ENCODE results near the gene AMPH. TPM values are rescaled to one million over a fixed set of nuclear protein-coding genes. Genes with fewer than 3 reads are reported as not detected.
"Not testable (repeated sequence)": the region's sequence is repeated elsewhere in the genome, so short reads cannot be mapped to it uniquely, and the experiment has no call there.

Gene AMPH
- polyA plus RNA-seq, 3 donors from 2014 or later = 0.06 to 0.45 TPM; not detected in 1

GRCh38 chr7:38585572-38586354 lies 45.4 kb downstream of the AMPH start:
- Mint-ChIP-seq H3K27ac (no peak overlapping the region), H3K36me3 (no peaks in the 10 kb centered on the region), H3K27me3 (ENCODE audit: low read depth in 3 of 3) (peaks cover 6 to 13% (median 8%) of the 10 kb centered on the region in 3 donors), H3K4me3 (no peak overlapping the region), H3K9me3 (peaks cover 0 to 2% (median 0%) of the 10 kb centered on the region in 6 donors), H3K4me1 (no peaks in the 10 kb centered on the region)
- DNase-seq = no peak

- DNase-seq = no peak
- H3K4me3 Mint-ChIP-seq = no peak overlapping the region
- no peaks in the 10 kb centered on the region for H3K36me3 Mint-ChIP-seq
- H3K4me1 Mint-ChIP-seq = no peaks in the 10 kb centered on the region
- H3K9me3 Mint-ChIP-seq = no peaks in the 10 kb centered on the region
- H3K27ac Mint-ChIP-seq = no peak overlapping the region
- H3K27me3 Mint-ChIP-seq (ENCODE audit: low read depth in 3 of 3) = peaks cover 3 to 9% (median 8%) of the 10 kb centered on the region in 3 donors
These were observed 46.5 kb downstream of the AMPH start for GRCh38 chr7:38584443-38585210.

- DNase-seq = no peak
- Mint-ChIP-seq H3K36me3 (peaks cover 0 to 3% (median 2%) of the 10 kb centered on the region in 3 donors), H3K9me3 (peaks cover 0 to 4% (median 0%) of the 10 kb centered on the region in 6 donors), H3K4me1 (no peaks in the 10 kb centered on the region), H3K27me3 (ENCODE audit: low read depth in 3 of 3) (peaks cover 4 to 11% (median 4%) of the 10 kb centered on the region in 3 donors), H3K4me3 (no peak overlapping the region), H3K27ac (no peak overlapping the region)
These were observed 50.7 kb downstream of the AMPH start for GRCh38 chr7:38580485-38580884.

- H3K27ac Mint-ChIP-seq = no peak overlapping the region
- no peak for DNase-seq
- peaks cover 0 to 4% (median 3%) of the 10 kb centered on the region in 3 donors for H3K36me3 Mint-ChIP-seq
- H3K4me1 Mint-ChIP-seq = peaks cover 0 to 9% of the 10 kb centered on the region in 2 donors
- no peak overlapping the region for H3K4me3 Mint-ChIP-seq
- peaks cover 1 to 2% (median 2%) of the 10 kb centered on the region in 3 donors for H3K27me3 Mint-ChIP-seq (ENCODE audit: low read depth in 3 of 3)
- H3K9me3 Mint-ChIP-seq = peaks cover 0 to 6% (median 0%) of the 10 kb centered on the region in 6 donors
These were observed 57.1 kb downstream of the AMPH start for GRCh38 chr7:38574086-38574485.

GRCh38 chr7:38571620-38572019 lies 59.6 kb downstream of the AMPH start:
- not testable (repeated sequence) for H3K9me3 Mint-ChIP-seq; H3K27ac Mint-ChIP-seq; H3K36me3 Mint-ChIP-seq; DNase-seq; H3K4me3 Mint-ChIP-seq; H3K27me3 Mint-ChIP-seq (ENCODE audit: low read depth in 3 of 3); H3K4me1 Mint-ChIP-seq

- Mint-ChIP-seq H3K4me1 (peaks cover 0 to 9% of the 10 kb centered on the region in 2 donors), H3K4me3 (no peak overlapping the region), H3K9me3 (peaks cover 0 to 3% (median 0%) of the 10 kb centered on the region in 6 donors), H3K27me3 (ENCODE audit: low read depth in 3 of 3) (peaks cover 1 to 5% (median 2%) of the 10 kb centered on the region in 3 donors), H3K36me3 (no peaks in the 10 kb centered on the region), H3K27ac (no peak overlapping the region)
- DNase-seq = no peak
These were observed 62.7 kb downstream of the AMPH start for GRCh38 chr7:38568497-38568896.

GRCh38 chr7:38565289-38565688 lies 65.9 kb downstream of the AMPH start:
- Mint-ChIP-seq H3K4me3 (no peak overlapping the region), H3K27me3 (ENCODE audit: low read depth in 3 of 3) (peaks cover 1 to 6% (median 5%) of the 10 kb centered on the region in 3 donors), H3K27ac (no peak overlapping the region), H3K9me3 (peaks cover 0 to 6% (median 0%) of the 10 kb centered on the region in 6 donors), H3K36me3 (no peaks in the 10 kb centered on the region), H3K4me1 (peaks cover 0 to 4% of the 10 kb centered on the region in 2 donors)
- DNase-seq = no peak

GRCh38 chr7:38563741-38564140 lies 67.4 kb downstream of the AMPH start:
- Mint-ChIP-seq H3K4me1 (no peaks in the 10 kb centered on the region), H3K27me3 (ENCODE audit: low read depth in 3 of 3) (peaks cover 1 to 6% (median 5%) of the 10 kb centered on the region in 3 donors), H3K27ac (no peak overlapping the region), H3K9me3 (peaks cover 0 to 6% (median 0%) of the 10 kb centered on the region in 6 donors), H3K36me3 (no peaks in the 10 kb centered on the region), H3K4me3 (no peak overlapping the region)
- DNase-seq = no peak

GRCh38 chr7:38561166-38561565 lies 70.0 kb downstream of the AMPH start:
- DNase-seq = no peak
- Mint-ChIP-seq H3K27me3 (ENCODE audit: low read depth in 3 of 3) (peaks cover 3 to 6% (median 4%) of the 10 kb centered on the region in 3 donors), H3K4me1 (no peaks in the 10 kb centered on the region), H3K27ac (no peak overlapping the region), H3K4me3 (no peak overlapping the region), H3K9me3 (peaks cover 0 to 3% (median 0%) of the 10 kb centered on the region in 6 donors), H3K36me3 (no peaks in the 10 kb centered on the region)

GRCh38 chr7:38558761-38559345 lies 72.3 kb downstream of the AMPH start:
- H3K36me3 Mint-ChIP-seq = no peaks in the 10 kb centered on the region
- H3K27me3 Mint-ChIP-seq (ENCODE audit: low read depth in 3 of 3) = peaks cover 0 to 4% (median 2%) of the 10 kb centered on the region in 3 donors
- no peaks in the 10 kb centered on the region for H3K4me1 Mint-ChIP-seq
- H3K9me3 Mint-ChIP-seq = peaks cover 0 to 3% (median 0%) of the 10 kb centered on the region in 6 donors
- H3K4me3 Mint-ChIP-seq = no peak overlapping the region
- no peak for DNase-seq
- H3K27ac Mint-ChIP-seq = no peak overlapping the region

- Mint-ChIP-seq H3K4me3 (no peak overlapping the region), H3K27me3 (ENCODE audit: low read depth in 3 of 3) (peaks cover 2 to 7% (median 3%) of the 10 kb centered on the region in 3 donors), H3K4me1 (no peaks in the 10 kb centered on the region), H3K36me3 (no peaks in the 10 kb centered on the region), H3K9me3 (no peaks in the 10 kb centered on the region), H3K27ac (no peak overlapping the region)
- DNase-seq = no peak
These were observed 76.6 kb downstream of the AMPH start for GRCh38 chr7:38554586-38554985.

- Mint-ChIP-seq H3K27me3 (ENCODE audit: low read depth in 3 of 3) (peaks cover 1 to 7% (median 2%) of the 10 kb centered on the region in 3 donors), H3K4me3 (no peak overlapping the region), H3K36me3 (peaks cover 0 to 3% (median 0%) of the 10 kb centered on the region in 3 donors), H3K4me1 (peaks cover 3 to 7% of the 10 kb centered on the region in 2 donors), H3K9me3 (peaks cover 0 to 2% (median 0%) of the 10 kb centered on the region in 6 donors), H3K27ac (peak overlapping the region in 1 of 6 donors; percentile 15)
- no peak for DNase-seq
These were observed 80.3 kb downstream of the AMPH start for GRCh38 chr7:38550836-38551235.

GRCh38 chr7:38548605-38549004 lies 82.6 kb downstream of the AMPH start:
- no peak for DNase-seq
- Mint-ChIP-seq H3K27ac (no peak overlapping the region), H3K36me3 (peaks cover 0 to 3% (median 0%) of the 10 kb centered on the region in 3 donors), H3K4me3 (no peak overlapping the region), H3K9me3 (peaks cover 0 to 2% (median 0%) of the 10 kb centered on the region in 6 donors), H3K4me1 (peaks cover 25 to 29% of the 10 kb centered on the region in 2 donors), H3K27me3 (ENCODE audit: low read depth in 3 of 3) (peaks cover 1 to 7% (median 6%) of the 10 kb centered on the region in 3 donors)

Measured in immature natural killer cell (primary cell).